Measurements from ENCODE around the gene ZDHHC21.
"Not testable (repeated sequence)": the region's sequence is repeated elsewhere in the genome, so short reads cannot be mapped to it uniquely, and the experiment has no call there.

ZDHHC21 gene

GRCh38 chr9:14706530-14707140 is 13.4 kb upstream of the ZDHHC21 start:
- Histone ChIP-seq H3K36me3 (ENCODE audit: control insufficient read depth, insufficient read depth, low read length) (no peaks in the 10 kb centered on the region), H3K9me3 (ENCODE audit: control insufficient read depth, low read length) (no peaks in the 10 kb centered on the region), H3K4me1 (ENCODE audit: control insufficient read depth, insufficient read depth, low read length) (no peaks in the 10 kb centered on the region), H3K27me3 (ENCODE audit: control insufficient read depth, insufficient read depth, low read length) (no peaks in the 10 kb centered on the region), H3K4me3 (ENCODE audit: low read length) (no peak overlapping the region), H3K9ac (ENCODE audit: low read length) (no peak overlapping the region)

GRCh38 chr9:14705079-14705478 is 11.8 kb upstream of the ZDHHC21 start:
- H3K9ac ChIP-seq (ENCODE audit: low read length), result no peak overlapping the region
- no peak overlapping the region for H3K4me3 ChIP-seq (ENCODE audit: low read length)
- H3K4me1 ChIP-seq (ENCODE audit: control insufficient read depth, insufficient read depth, low read length), result no peaks in the 10 kb centered on the region
- H3K27me3 ChIP-seq (ENCODE audit: control insufficient read depth, insufficient read depth, low read length), result no peaks in the 10 kb centered on the region
- H3K9me3 ChIP-seq (ENCODE audit: control insufficient read depth, low read length), result no peaks in the 10 kb centered on the region
- H3K36me3 ChIP-seq (ENCODE audit: control insufficient read depth, insufficient read depth, low read length), result no peaks in the 10 kb centered on the region

GRCh38 chr9:14704281-14704680 is 11.0 kb upstream of the ZDHHC21 start:
- H3K9me3 ChIP-seq (ENCODE audit: control insufficient read depth, low read length), result no peaks in the 10 kb centered on the region
- H3K4me3 ChIP-seq (ENCODE audit: low read length), result no peak overlapping the region
- H3K27me3 ChIP-seq (ENCODE audit: control insufficient read depth, insufficient read depth, low read length), result no peaks in the 10 kb centered on the region
- no peaks in the 10 kb centered on the region for H3K36me3 ChIP-seq (ENCODE audit: control insufficient read depth, insufficient read depth, low read length)
- no peaks in the 10 kb centered on the region for H3K4me1 ChIP-seq (ENCODE audit: control insufficient read depth, insufficient read depth, low read length)
- H3K9ac ChIP-seq (ENCODE audit: low read length), result no peak overlapping the region

GRCh38 chr9:14702200-14702720 is 9.0 kb upstream of the ZDHHC21 start:
- Histone ChIP-seq H3K4me3 (ENCODE audit: low read length) (no peak overlapping the region), H3K4me1 (ENCODE audit: control insufficient read depth, insufficient read depth, low read length) (no peaks in the 10 kb centered on the region), H3K27me3 (ENCODE audit: control insufficient read depth, insufficient read depth, low read length) (no peaks in the 10 kb centered on the region), H3K9ac (ENCODE audit: low read length) (no peak overlapping the region), H3K9me3 (ENCODE audit: control insufficient read depth, low read length) (no peaks in the 10 kb centered on the region), H3K36me3 (ENCODE audit: control insufficient read depth, insufficient read depth, low read length) (no peaks in the 10 kb centered on the region)

- no peaks in the 10 kb centered on the region for H3K27me3 ChIP-seq (ENCODE audit: control insufficient read depth, insufficient read depth, low read length)
- H3K4me1 ChIP-seq (ENCODE audit: control insufficient read depth, insufficient read depth, low read length), result no peaks in the 10 kb centered on the region
- H3K9me3 ChIP-seq (ENCODE audit: control insufficient read depth, low read length), result no peaks in the 10 kb centered on the region
- H3K9ac ChIP-seq (ENCODE audit: low read length), result peak overlapping the region; percentile 44
- H3K36me3 ChIP-seq (ENCODE audit: control insufficient read depth, insufficient read depth, low read length), result no peaks in the 10 kb centered on the region
- peak overlapping the region; percentile 51 for H3K4me3 ChIP-seq (ENCODE audit: low read length)
These were observed 572 bp downstream of the ZDHHC21 start for GRCh38 chr9:14692470-14693250.

- H3K36me3 ChIP-seq (ENCODE audit: control insufficient read depth, insufficient read depth, low read length), result no peaks in the 10 kb centered on the region
- no peak overlapping the region for H3K4me3 ChIP-seq (ENCODE audit: low read length)
- no peaks in the 10 kb centered on the region for H3K9me3 ChIP-seq (ENCODE audit: control insufficient read depth, low read length)
- no peaks in the 10 kb centered on the region for H3K4me1 ChIP-seq (ENCODE audit: control insufficient read depth, insufficient read depth, low read length)
- no peaks in the 10 kb centered on the region for H3K27me3 ChIP-seq (ENCODE audit: control insufficient read depth, insufficient read depth, low read length)
- H3K9ac ChIP-seq (ENCODE audit: low read length), result no peak overlapping the region
These were observed 2.1 kb downstream of the ZDHHC21 start for GRCh38 chr9:14690948-14691730.

- no peaks in the 10 kb centered on the region for H3K4me1 ChIP-seq (ENCODE audit: control insufficient read depth, insufficient read depth, low read length)
These were observed 6.1 kb downstream of the ZDHHC21 start for GRCh38 chr9:14687042-14687719.

GRCh38 chr9:14686168-14686567 is 7.1 kb downstream of the ZDHHC21 start:
- Histone ChIP-seq H3K4me3 (ENCODE audit: low read length) (no peak overlapping the region), H3K36me3 (ENCODE audit: control insufficient read depth, insufficient read depth, low read length) (no peaks in the 10 kb centered on the region), H3K9me3 (ENCODE audit: control insufficient read depth, low read length) (no peaks in the 10 kb centered on the region), H3K4me1 (ENCODE audit: control insufficient read depth, insufficient read depth, low read length) (no peaks in the 10 kb centered on the region), H3K27me3 (ENCODE audit: control insufficient read depth, insufficient read depth, low read length) (no peaks in the 10 kb centered on the region), H3K9ac (ENCODE audit: low read length) (no peak overlapping the region)

More at GRCh38 chr9:14687042-14687719, 6.1 kb downstream of the ZDHHC21 start:
- Histone ChIP-seq H3K9ac (ENCODE audit: low read length) (no peak overlapping the region), H3K27me3 (ENCODE audit: control insufficient read depth, insufficient read depth, low read length) (no peaks in the 10 kb centered on the region), H3K36me3 (ENCODE audit: control insufficient read depth, insufficient read depth, low read length) (no peaks in the 10 kb centered on the region), H3K9me3 (ENCODE audit: control insufficient read depth, low read length) (no peaks in the 10 kb centered on the region), H3K4me3 (ENCODE audit: low read length) (no peak overlapping the region)

- not testable (repeated sequence) for H3K4me1 ChIP-seq (ENCODE audit: control insufficient read depth, insufficient read depth, low read length); H3K4me3 ChIP-seq (ENCODE audit: low read length); H3K9me3 ChIP-seq (ENCODE audit: control insufficient read depth, low read length); H3K36me3 ChIP-seq (ENCODE audit: control insufficient read depth, insufficient read depth, low read length); H3K9ac ChIP-seq (ENCODE audit: low read length); H3K27me3 ChIP-seq (ENCODE audit: control insufficient read depth, insufficient read depth, low read length)
These were observed 10.6 kb downstream of the ZDHHC21 start for GRCh38 chr9:14682616-14683015.

- Histone ChIP-seq H3K9ac (ENCODE audit: low read length) (no peak overlapping the region), H3K4me1 (ENCODE audit: control insufficient read depth, insufficient read depth, low read length) (no peaks in the 10 kb centered on the region), H3K9me3 (ENCODE audit: control insufficient read depth, low read length) (no peaks in the 10 kb centered on the region), H3K4me3 (ENCODE audit: low read length) (no peak overlapping the region), H3K36me3 (ENCODE audit: control insufficient read depth, insufficient read depth, low read length) (no peaks in the 10 kb centered on the region), H3K27me3 (ENCODE audit: control insufficient read depth, insufficient read depth, low read length) (no peaks in the 10 kb centered on the region)
These were observed 14.5 kb downstream of the ZDHHC21 start for GRCh38 chr9:14678776-14679175.

GRCh38 chr9:14677872-14678271 is 15.4 kb downstream of the ZDHHC21 start:
- no peaks in the 10 kb centered on the region for H3K27me3 ChIP-seq (ENCODE audit: control insufficient read depth, insufficient read depth, low read length)
- H3K4me1 ChIP-seq (ENCODE audit: control insufficient read depth, insufficient read depth, low read length), result no peaks in the 10 kb centered on the region
- no peak overlapping the region for H3K4me3 ChIP-seq (ENCODE audit: low read length)
- no peak overlapping the region for H3K9ac ChIP-seq (ENCODE audit: low read length)
- no peaks in the 10 kb centered on the region for H3K36me3 ChIP-seq (ENCODE audit: control insufficient read depth, insufficient read depth, low read length)
- H3K9me3 ChIP-seq (ENCODE audit: control insufficient read depth, low read length), result no peaks in the 10 kb centered on the region

Measured in mucosa of stomach (tissue), 1 donor.